Stimulated activated CD4-positive, alpha-beta T cell treated with anti-CD3 and anti-CD28 coated beads, Interleukin-15, amount 100 ng/mL, for 1 hour (primary cell): ENCODE results near the gene PCNX2.

Source experiments
- DNase-seq, 2 donors: peaks; one replicate each; pipeline ENCODE4 v3.0.0-alpha.2; 2020; ENCODE audit warnings: low read depth in 1 of 2, low spot score in 1 of 2

Gene PCNX2

GRCh38 chr1:233257786-233258185 is 37.7 kb downstream of the PCNX2 start:
- DNase-seq, result no peak

GRCh38 chr1:233256789-233257188 is 38.7 kb downstream of the PCNX2 start:
- DNase-seq, result no peak

DNA sequence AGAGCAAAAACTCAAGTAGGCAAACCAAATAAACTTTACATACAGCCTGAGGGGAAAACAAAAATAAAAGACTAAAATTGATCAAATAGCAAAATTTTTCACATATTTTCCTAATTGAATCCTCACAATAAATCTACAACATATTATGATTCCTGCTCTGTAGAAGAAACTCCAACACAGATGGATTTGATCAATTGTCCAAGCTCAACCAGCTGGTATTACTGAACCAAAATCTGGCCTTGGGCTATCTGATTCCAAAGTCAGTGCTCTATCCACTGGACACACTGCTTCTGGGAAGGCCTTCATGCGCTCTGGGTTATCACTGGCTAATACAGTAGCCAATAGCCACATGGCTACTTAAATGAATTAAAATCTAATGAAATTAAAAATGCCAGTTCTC is 39.3 kb downstream of the PCNX2 start:
- no peak for DNase-seq

DNA sequence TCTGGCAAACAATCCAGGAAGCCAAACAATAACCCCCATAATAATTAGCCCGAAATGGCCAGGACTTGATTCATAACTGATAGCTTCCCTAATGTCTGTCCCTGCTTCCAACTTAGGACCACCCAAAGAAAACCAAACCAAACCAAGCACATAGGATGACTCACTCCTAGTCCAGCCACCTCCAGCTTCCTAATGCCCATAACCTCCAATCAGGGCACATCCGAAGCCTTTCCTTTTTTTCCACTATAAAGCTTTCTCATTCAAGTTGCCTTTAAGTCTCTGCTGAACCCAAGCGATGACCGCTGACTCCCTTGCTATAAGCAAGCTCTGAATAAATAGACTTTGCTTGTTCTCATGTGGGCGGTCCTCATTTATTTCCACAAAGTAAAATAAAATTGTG is 40.4 kb downstream of the PCNX2 start:
- no peak for DNase-seq

- no peak for DNase-seq
These were observed 41.6 kb downstream of the PCNX2 start for GRCh38 chr1:233253832-233254331.

DNA sequence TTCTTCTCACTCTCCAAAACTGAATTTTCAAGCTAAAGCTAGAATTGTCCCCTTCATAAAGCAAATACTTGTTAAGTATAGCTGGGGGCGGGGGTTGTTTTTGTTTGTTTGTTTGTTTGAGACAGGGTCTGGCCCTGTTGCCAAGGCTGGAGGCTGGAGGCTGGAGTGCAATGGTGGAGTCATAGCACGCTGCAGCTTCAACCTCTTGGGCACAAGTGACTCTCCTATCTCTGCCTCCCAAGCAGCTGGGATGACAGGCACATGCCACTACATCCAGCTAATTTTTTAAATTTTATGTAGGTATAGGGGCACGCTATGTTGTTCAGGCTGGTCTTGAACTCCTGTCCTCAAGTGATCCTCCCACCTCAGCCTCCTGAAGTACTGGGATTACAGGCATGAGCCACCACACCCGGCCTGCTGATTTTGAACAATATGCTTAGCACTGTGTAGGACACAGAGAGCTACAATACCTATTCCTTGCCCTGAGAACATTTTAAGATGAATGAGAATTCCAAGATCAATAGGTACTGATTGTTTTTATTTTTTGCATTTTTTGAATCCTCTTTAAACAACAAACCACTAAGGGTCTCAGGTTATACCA is 42.2 kb downstream of the PCNX2 start:
- DNase-seq, result no peak

- no peak for DNase-seq
These were observed 43.1 kb downstream of the PCNX2 start for GRCh38 chr1:233252441-233252840.

GRCh38 chr1:233251201-233251720 is 44.3 kb downstream of the PCNX2 start:
- no peak for DNase-seq

GRCh38 chr1:233248014-233248413 is 47.5 kb downstream of the PCNX2 start:
- DNase-seq, result no peak

GRCh38 chr1:233246965-233247364 is 48.6 kb downstream of the PCNX2 start:
- DNase-seq, result no peak

- DNase-seq, result no peak
These were observed 50.2 kb downstream of the PCNX2 start for GRCh38 chr1:233245191-233245765.

DNA sequence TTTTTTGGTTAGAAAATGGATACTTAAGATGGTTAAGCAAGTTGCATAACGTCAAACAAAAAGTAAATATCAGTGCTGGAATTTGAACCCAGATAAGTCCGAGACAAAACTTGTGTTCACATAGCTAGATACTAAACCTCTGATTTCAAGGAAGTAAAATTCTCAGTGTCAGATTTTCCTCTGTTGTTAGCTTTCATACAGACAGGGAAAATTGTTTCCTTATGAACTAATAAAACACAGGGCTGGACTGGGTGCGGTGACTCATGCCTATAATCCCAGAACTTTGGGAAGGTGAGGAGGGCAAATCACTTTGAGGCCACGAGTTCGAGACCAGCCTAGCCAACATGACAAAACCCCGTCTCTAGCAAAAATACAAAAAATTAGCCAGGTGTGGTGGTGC is 51.3 kb downstream of the PCNX2 start:
- no peak for DNase-seq

GRCh38 chr1:233242827-233243483 is 52.6 kb downstream of the PCNX2 start:
- DNase-seq, result no peak

- no peak for DNase-seq
These were observed 53.8 kb downstream of the PCNX2 start for GRCh38 chr1:233241759-233242158.

GRCh38 chr1:233240829-233241682 is 54.5 kb downstream of the PCNX2 start:
- no peak for DNase-seq

- DNase-seq, result no peak
These were observed 55.2 kb downstream of the PCNX2 start for GRCh38 chr1:233240371-233240770.

DNA sequence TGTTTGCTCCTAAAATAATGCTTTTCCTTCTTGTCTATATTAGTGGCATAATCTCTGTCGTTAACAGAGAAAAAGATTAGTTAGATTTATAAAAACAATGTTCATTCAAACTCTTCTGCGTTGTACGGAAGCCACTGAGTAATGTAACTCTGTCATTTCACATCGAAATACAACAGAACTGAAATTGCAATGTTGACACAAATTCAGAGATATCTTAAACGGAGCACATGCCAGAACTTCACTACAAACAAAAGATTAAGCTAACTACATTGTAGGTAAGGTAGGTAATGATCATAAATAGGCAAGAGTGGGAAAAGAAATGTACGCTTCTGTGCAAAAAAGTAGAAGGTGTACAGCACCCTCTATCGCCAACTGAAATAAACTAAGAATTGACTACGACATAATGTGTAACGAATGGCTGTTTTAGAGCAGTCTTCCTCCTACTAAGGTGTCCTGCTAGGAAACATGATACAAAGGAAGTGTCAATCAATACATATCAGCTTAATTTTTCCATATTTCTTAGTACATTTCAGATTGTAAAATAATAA is 56.6 kb downstream of the PCNX2 start:
- no peak for DNase-seq

DNA sequence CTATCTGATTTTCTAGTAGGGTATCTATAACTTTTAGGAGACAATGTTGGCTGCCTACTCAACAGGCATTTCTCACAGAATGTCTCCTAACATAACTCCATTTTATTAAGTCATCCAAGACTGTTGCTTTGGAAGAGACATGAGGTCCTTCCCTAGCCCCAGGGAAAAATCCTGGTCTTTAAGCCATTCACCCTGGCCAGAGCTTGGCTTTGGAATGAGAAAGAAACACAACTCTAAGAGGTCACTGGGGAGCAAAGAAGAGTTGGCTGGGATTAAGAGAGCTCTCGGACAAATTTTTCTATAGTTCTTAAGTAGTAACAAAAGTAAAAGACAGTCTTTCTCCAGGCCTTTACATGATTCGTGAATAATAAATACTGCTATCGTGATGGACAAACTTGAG is 57.9 kb downstream of the PCNX2 start:
- DNase-seq, result no peak

GRCh38 chr1:233233508-233234040 is 62.0 kb downstream of the PCNX2 start:
- no peak for DNase-seq

DNA sequence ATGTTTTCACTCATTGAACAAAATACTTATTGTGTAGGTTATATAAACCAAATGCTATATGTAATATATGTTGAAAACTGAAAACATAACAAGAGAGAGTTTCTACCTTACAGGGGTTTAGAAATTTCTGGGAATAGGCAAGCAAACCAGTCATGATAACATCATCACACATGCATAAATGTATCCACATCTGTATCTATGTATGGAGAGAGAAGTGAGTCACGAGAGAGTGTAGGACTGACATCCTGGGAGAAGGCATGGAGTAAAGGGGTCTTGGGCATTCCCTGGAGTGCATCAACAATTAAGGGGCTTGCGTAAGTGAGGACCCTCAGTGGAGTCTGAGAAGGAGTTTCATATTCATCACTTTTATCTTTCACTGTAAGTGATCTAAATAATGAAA is 65.5 kb downstream of the PCNX2 start:
- no peak for DNase-seq

- DNase-seq, result no peak
These were observed 66.2 kb downstream of the PCNX2 start for GRCh38 chr1:233229288-233229687.
